GM18505 (cell line): ENCODE measurements around the gene PITPNM3.
"Not testable (repeated sequence)": the region's sequence is repeated elsewhere in the genome, so short reads cannot be mapped to it uniquely, and the experiment has no call there.

ENCODE experiments used
- ATAC-seq: cut with Tn5 transposase; IDR thresholded peaks from one replicate; pipeline ENCODE4 v1.9.1; 2021; ENCODE audit not compliant: unreplicated experiment
- POLR2A ChIP-seq: IDR thresholded peaks from 4 replicates; pipeline ENCODE4 v1.6.1; 2011; ENCODE audit warnings: borderline replicate concordance; ENCODE audit not compliant: insufficient read depth, insufficient read length; ENCODE audit errors: extremely low read depth

PITPNM3 gene

GRCh38 chr17:6492892-6493674, 63.3 kb downstream of the PITPNM3 start:
- no peak for ATAC-seq
- TF ChIP-seq POLR2A, result no peak

- no peak for ATAC-seq
- TF ChIP-seq POLR2A, result no peak
These were observed 65.2 kb downstream of the PITPNM3 start for GRCh38 chr17:6491071-6491700.

GRCh38 chr17:6489016-6489550, 67.3 kb downstream of the PITPNM3 start:
- no peak for ATAC-seq
- no peak for TF ChIP-seq POLR2A

GRCh38 chr17:6488008-6488539, 68.3 kb downstream of the PITPNM3 start:
- TF ChIP-seq POLR2A, result no peak
- no peak for ATAC-seq

GRCh38 chr17:6487251-6488007, 68.9 kb downstream of the PITPNM3 start:
- no peak for TF ChIP-seq POLR2A
- no peak for ATAC-seq

GRCh38 chr17:6485646-6486412, 70.5 kb downstream of the PITPNM3 start:
- no peak for TF ChIP-seq POLR2A
- ATAC-seq, result no peak

GRCh38 chr17:6483507-6483906, 72.8 kb downstream of the PITPNM3 start:
- ATAC-seq, result no peak
- no peak for TF ChIP-seq POLR2A

- not testable (repeated sequence) for ATAC-seq
These were observed 73.6 kb downstream of the PITPNM3 start for GRCh38 chr17:6482796-6483195.

GRCh38 chr17:6482105-6482455, 74.3 kb downstream of the PITPNM3 start:
- no peak for TF ChIP-seq POLR2A
- ATAC-seq, result no peak

GRCh38 chr17:6480303-6480675, 76.1 kb downstream of the PITPNM3 start:
- no peak for TF ChIP-seq POLR2A

GRCh38 chr17:6479622-6480302, 76.6 kb downstream of the PITPNM3 start:
- TF ChIP-seq POLR2A, result no peak
- no peak for ATAC-seq

More at GRCh38 chr17:6480303-6480675, 76.1 kb downstream of the PITPNM3 start:
- no peak for ATAC-seq

- no peak for ATAC-seq
- no peak for TF ChIP-seq POLR2A
These were observed 77.9 kb downstream of the PITPNM3 start for GRCh38 chr17:6478486-6478885.
